Measurements from ENCODE around the gene PRADC1.
A peak's percentile ranks its signal among the peaks of the same experiment; 100 is the strongest.
"Not testable (repeated sequence)": the region's sequence is repeated elsewhere in the genome, so short reads cannot be mapped to it uniquely, and the experiment has no call there.

Gene PRADC1

GRCh38 chr2:73262691-73263429 lies 29.8 kb upstream of the PRADC1 start:
- H3K27ac Mint-ChIP-seq; H3K36me3 Mint-ChIP-seq; H3K4me3 Mint-ChIP-seq; H3K9me3 Mint-ChIP-seq (ENCODE audit: low read depth); H3K27me3 Mint-ChIP-seq: not testable (repeated sequence)
- H3K4me1 Mint-ChIP-seq (ENCODE audit: low read depth), result peaks cover 12% of the 10 kb centered on the region

GRCh38 chr2:73262108-73262651 lies 29.1 kb upstream of the PRADC1 start:
- Mint-ChIP-seq H3K4me3 (no peak overlapping the region), H3K36me3 (peaks cover 5% of the 10 kb centered on the region), H3K4me1 (ENCODE audit: low read depth) (peaks cover 6% of the 10 kb centered on the region), H3K27me3 (no peaks in the 10 kb centered on the region), H3K9me3 (ENCODE audit: low read depth) (no peaks in the 10 kb centered on the region), H3K27ac (no peak overlapping the region)

GRCh38 chr2:73260338-73260984 lies 27.4 kb upstream of the PRADC1 start:
- Mint-ChIP-seq H3K27ac (no peak overlapping the region), H3K4me1 (ENCODE audit: low read depth) (peaks cover 2% of the 10 kb centered on the region), H3K27me3 (no peaks in the 10 kb centered on the region), H3K4me3 (no peak overlapping the region), H3K36me3 (peaks cover 2% of the 10 kb centered on the region), H3K9me3 (ENCODE audit: low read depth) (no peaks in the 10 kb centered on the region)

GRCh38 chr2:73259704-73260337 lies 26.8 kb upstream of the PRADC1 start:
- Mint-ChIP-seq H3K9me3 (ENCODE audit: low read depth) (no peaks in the 10 kb centered on the region), H3K4me3 (no peak overlapping the region), H3K36me3 (peaks cover 2% of the 10 kb centered on the region), H3K27ac (no peak overlapping the region), H3K27me3 (no peaks in the 10 kb centered on the region), H3K4me1 (ENCODE audit: low read depth) (peaks cover 2% of the 10 kb centered on the region)

GRCh38 chr2:73259276-73259675 lies 26.2 kb upstream of the PRADC1 start:
- no peaks in the 10 kb centered on the region for H3K27me3 Mint-ChIP-seq
- peaks cover 2% of the 10 kb centered on the region for H3K36me3 Mint-ChIP-seq
- no peak overlapping the region for H3K27ac Mint-ChIP-seq
- H3K4me3 Mint-ChIP-seq, result no peak overlapping the region
- H3K4me1 Mint-ChIP-seq (ENCODE audit: low read depth), result peaks cover 2% of the 10 kb centered on the region
- H3K9me3 Mint-ChIP-seq (ENCODE audit: low read depth), result no peaks in the 10 kb centered on the region

GRCh38 chr2:73258913-73259215 lies 25.8 kb upstream of the PRADC1 start:
- no peaks in the 10 kb centered on the region for H3K27me3 Mint-ChIP-seq
- no peak overlapping the region for H3K4me3 Mint-ChIP-seq
- H3K9me3 Mint-ChIP-seq (ENCODE audit: low read depth), result no peaks in the 10 kb centered on the region
- peaks cover 2% of the 10 kb centered on the region for H3K4me1 Mint-ChIP-seq (ENCODE audit: low read depth)
- peaks cover 2% of the 10 kb centered on the region for H3K36me3 Mint-ChIP-seq
- H3K27ac Mint-ChIP-seq, result no peak overlapping the region

- Mint-ChIP-seq H3K27me3 (no peaks in the 10 kb centered on the region), H3K36me3 (peaks cover 2% of the 10 kb centered on the region), H3K9me3 (ENCODE audit: low read depth) (no peaks in the 10 kb centered on the region), H3K27ac (no peak overlapping the region), H3K4me3 (no peak overlapping the region), H3K4me1 (ENCODE audit: low read depth) (peaks cover 2% of the 10 kb centered on the region)
These were observed 25.3 kb upstream of the PRADC1 start for GRCh38 chr2:73258186-73258912.

GRCh38 chr2:73257425-73258125 lies 24.5 kb upstream of the PRADC1 start:
- H3K4me1 Mint-ChIP-seq (ENCODE audit: low read depth), result peaks cover 2% of the 10 kb centered on the region
- H3K36me3 Mint-ChIP-seq, result peaks cover 2% of the 10 kb centered on the region

GRCh38 chr2:73257021-73257420 lies 24.0 kb upstream of the PRADC1 start:
- Mint-ChIP-seq H3K9me3 (ENCODE audit: low read depth) (no peaks in the 10 kb centered on the region), H3K4me3 (no peak overlapping the region), H3K36me3 (peaks cover 2% of the 10 kb centered on the region), H3K27ac (peak overlapping the region; percentile 73), H3K27me3 (no peaks in the 10 kb centered on the region), H3K4me1 (ENCODE audit: low read depth) (peaks cover 2% of the 10 kb centered on the region)

More at GRCh38 chr2:73257425-73258125, 24.5 kb upstream of the PRADC1 start:
- Mint-ChIP-seq H3K4me3 (no peak overlapping the region), H3K27ac (no peak overlapping the region), H3K9me3 (ENCODE audit: low read depth) (no peaks in the 10 kb centered on the region), H3K27me3 (no peaks in the 10 kb centered on the region)

- H3K27ac Mint-ChIP-seq, result no peak overlapping the region
- H3K4me3 Mint-ChIP-seq, result no peak overlapping the region
- H3K27me3 Mint-ChIP-seq, result no peaks in the 10 kb centered on the region
- peaks cover under 1% of the 10 kb centered on the region for H3K36me3 Mint-ChIP-seq
- no peaks in the 10 kb centered on the region for H3K9me3 Mint-ChIP-seq (ENCODE audit: low read depth)
- peaks cover 2% of the 10 kb centered on the region for H3K4me1 Mint-ChIP-seq (ENCODE audit: low read depth)
These were observed 23.5 kb upstream of the PRADC1 start for GRCh38 chr2:73256618-73256922.

GRCh38 chr2:73255907-73256617 lies 23.0 kb upstream of the PRADC1 start:
- no peak overlapping the region for H3K4me3 Mint-ChIP-seq
- no peaks in the 10 kb centered on the region for H3K36me3 Mint-ChIP-seq
- no peaks in the 10 kb centered on the region for H3K9me3 Mint-ChIP-seq (ENCODE audit: low read depth)
- H3K27me3 Mint-ChIP-seq, result no peaks in the 10 kb centered on the region
- peaks cover 2% of the 10 kb centered on the region for H3K4me1 Mint-ChIP-seq (ENCODE audit: low read depth)
- no peak overlapping the region for H3K27ac Mint-ChIP-seq

GRCh38 chr2:73255007-73255644 lies 22.1 kb upstream of the PRADC1 start:
- Mint-ChIP-seq H3K27me3 (no peaks in the 10 kb centered on the region), H3K9me3 (ENCODE audit: low read depth) (no peaks in the 10 kb centered on the region), H3K36me3 (no peaks in the 10 kb centered on the region), H3K4me1 (ENCODE audit: low read depth) (peaks cover 2% of the 10 kb centered on the region), H3K27ac (no peak overlapping the region), H3K4me3 (no peak overlapping the region)

GRCh38 chr2:73254343-73255006 lies 21.4 kb upstream of the PRADC1 start:
- Mint-ChIP-seq H3K9me3 (ENCODE audit: low read depth) (no peaks in the 10 kb centered on the region), H3K27me3 (no peaks in the 10 kb centered on the region), H3K4me3 (no peak overlapping the region), H3K36me3 (no peaks in the 10 kb centered on the region), H3K4me1 (ENCODE audit: low read depth) (peaks cover 2% of the 10 kb centered on the region), H3K27ac (no peak overlapping the region)

All from activated naive CD8-positive, alpha-beta T cell (primary cell).